Muscle layer of duodenum (tissue), 2 donors: ENCODE data around the gene TBC1D22B.
A peak's percentile ranks its signal among the peaks of the same experiment; 100 is the strongest.

ENCODE experiments used
- H3K27ac ChIP-seq: one replicate; pipeline ENCODE4 v1.7.0; 2013; ENCODE audit warnings: mild to moderate bottlenecking, low read length
- H3K27me3 ChIP-seq: one replicate; pipeline ENCODE4 v1.7.0; 2013; ENCODE audit warnings: low read depth, mild to moderate bottlenecking, control low read depth, low read length
- H3K36me3 ChIP-seq, 2 donors: one replicate each; pipeline ENCODE4 v1.7.0; 2013; ENCODE audit warnings: low read length in 2 of 2, control low read depth in 1 of 2, mild to moderate bottlenecking in 1 of 2; ENCODE audit not compliant: insufficient read depth in 2 of 2, control insufficient read depth in 1 of 2
- H3K4me1 ChIP-seq, 2 donors: one replicate each; pipeline ENCODE4 v1.7.0; 2013; ENCODE audit warnings: low read length in 2 of 2, mild to moderate bottlenecking in 2 of 2, control low read depth in 1 of 2, moderate library complexity in 1 of 2; ENCODE audit not compliant: insufficient read depth in 2 of 2, control insufficient read depth in 1 of 2
- H3K4me3 ChIP-seq, 2 donors: one replicate each; pipeline ENCODE4 v1.7.0; 2013; ENCODE audit warnings: low read length in 2 of 2, low read depth in 1 of 2, mild to moderate bottlenecking in 1 of 2
- H3K9me3 ChIP-seq, 2 donors: one replicate each; pipeline ENCODE4 v1.7.0; 2013; ENCODE audit warnings: low read length in 2 of 2, control low read depth in 1 of 2, mild to moderate bottlenecking in 1 of 2; ENCODE audit not compliant: control insufficient read depth in 1 of 2
- donor health status: healthy.

The TBC1D22B gene

DNA sequence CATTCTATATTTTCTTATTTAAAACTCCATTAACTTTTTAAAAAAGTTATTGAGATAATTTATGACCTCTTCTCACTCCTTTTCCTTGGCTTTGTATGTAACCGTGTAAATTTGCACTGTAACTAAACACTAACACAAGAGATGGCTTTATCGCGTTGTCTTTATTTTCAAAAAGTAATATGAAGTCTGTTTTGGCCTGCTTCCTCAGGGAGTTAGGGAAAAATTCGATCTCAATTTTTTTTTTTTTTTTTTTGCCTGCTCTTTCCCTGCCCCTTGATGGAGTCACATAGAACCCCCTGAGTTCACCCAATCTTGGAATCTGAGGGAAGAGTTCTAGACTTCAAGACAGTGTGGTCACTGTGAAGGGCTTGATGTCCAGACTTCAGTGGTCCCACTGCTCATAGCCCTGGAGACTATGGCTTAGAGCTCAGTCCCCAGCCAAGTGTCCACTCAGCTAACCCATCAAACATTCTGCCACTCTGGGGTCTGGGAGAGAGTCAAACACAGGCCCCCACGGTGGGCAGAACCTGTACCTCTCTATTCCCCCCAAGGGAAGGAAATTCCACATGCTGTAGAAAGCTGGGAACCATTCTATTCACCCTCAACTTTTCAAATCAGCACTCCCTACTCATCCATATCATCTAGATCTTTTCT is 15.7 kb upstream of the TBC1D22B start:
- Histone ChIP-seq H3K4me1 (peaks cover 11 to 21% of the 10 kb centered on the region in 2 donors), H3K4me3 (no peak overlapping the region), H3K27ac (peak overlapping the region; percentile 79)

GRCh38 chr6:37242429-37243052 is 15.0 kb upstream of the TBC1D22B start:
- Histone ChIP-seq H3K4me1 (peaks cover 11 to 21% of the 10 kb centered on the region in 2 donors), H3K9me3 (no peaks in the 10 kb centered on the region), H3K36me3 (peaks cover 0 to 10% of the 10 kb centered on the region in 2 donors), H3K4me3 (no peak overlapping the region), H3K27ac (peak overlapping the region; percentile 79), H3K27me3 (no peaks in the 10 kb centered on the region)

More for the DNA sequence above, 15.7 kb upstream of the TBC1D22B start:
- H3K36me3 ChIP-seq, result peaks cover 0 to 10% of the 10 kb centered on the region in 2 donors
- no peaks in the 10 kb centered on the region for H3K9me3 ChIP-seq
- H3K27me3 ChIP-seq, result no peaks in the 10 kb centered on the region

GRCh38 chr6:37243131-37243815 is 14.3 kb upstream of the TBC1D22B start:
- Histone ChIP-seq H3K4me1 (peaks cover 11 to 20% of the 10 kb centered on the region in 2 donors), H3K27ac (peak overlapping the region; percentile 79)

GRCh38 chr6:37243816-37244370 is 13.7 kb upstream of the TBC1D22B start:
- Histone ChIP-seq H3K36me3 (peaks cover 0 to 10% of the 10 kb centered on the region in 2 donors), H3K9me3 (no peaks in the 10 kb centered on the region), H3K27me3 (no peaks in the 10 kb centered on the region), H3K4me3 (no peak overlapping the region), H3K4me1 (peaks cover 11 to 17% of the 10 kb centered on the region in 2 donors), H3K27ac (peak overlapping the region; percentile 79)

More at GRCh38 chr6:37243131-37243815, 14.3 kb upstream of the TBC1D22B start:
- H3K9me3 ChIP-seq, result no peaks in the 10 kb centered on the region
- H3K27me3 ChIP-seq, result no peaks in the 10 kb centered on the region
- H3K4me3 ChIP-seq, result no peak overlapping the region
- H3K36me3 ChIP-seq, result peaks cover 0 to 10% of the 10 kb centered on the region in 2 donors

GRCh38 chr6:37244430-37245310 is 12.9 kb upstream of the TBC1D22B start:
- Histone ChIP-seq H3K36me3 (peaks cover 0 to 8% of the 10 kb centered on the region in 2 donors), H3K4me3 (no peak overlapping the region), H3K27ac (peak overlapping the region; percentile 79), H3K4me1 (peaks cover 9 to 17% of the 10 kb centered on the region in 2 donors), H3K9me3 (no peaks in the 10 kb centered on the region), H3K27me3 (no peaks in the 10 kb centered on the region)

DNA sequence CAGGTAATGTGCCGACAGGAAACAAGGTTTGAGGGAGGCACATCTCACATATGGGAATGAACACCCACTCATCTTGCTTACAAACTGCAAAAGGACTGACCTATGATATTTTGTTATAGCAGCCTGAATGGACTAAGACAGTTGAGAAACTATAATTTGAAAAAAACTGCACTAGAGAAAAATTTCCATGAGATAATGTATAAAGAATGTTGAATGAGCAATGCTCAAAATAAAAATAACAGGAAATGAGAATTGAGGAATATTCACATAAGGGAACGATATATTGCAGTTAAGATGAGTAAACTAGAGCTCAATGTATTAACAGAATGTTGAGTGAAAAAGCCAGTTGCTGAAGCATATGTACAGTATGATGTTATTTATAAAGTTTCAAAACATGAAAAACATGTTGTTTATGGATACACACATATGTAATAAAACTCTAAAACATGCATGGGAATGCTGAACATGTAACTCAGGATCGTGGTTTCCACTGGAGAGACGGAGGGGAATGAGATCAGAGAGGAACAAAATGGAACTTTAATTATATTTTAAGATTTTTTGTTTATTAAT is 6.3 kb upstream of the TBC1D22B start:
- Histone ChIP-seq H3K27ac (no peak overlapping the region), H3K27me3 (no peaks in the 10 kb centered on the region), H3K9me3 (no peaks in the 10 kb centered on the region), H3K4me3 (no peak overlapping the region), H3K36me3 (no peaks in the 10 kb centered on the region), H3K4me1 (no peaks in the 10 kb centered on the region)

DNA sequence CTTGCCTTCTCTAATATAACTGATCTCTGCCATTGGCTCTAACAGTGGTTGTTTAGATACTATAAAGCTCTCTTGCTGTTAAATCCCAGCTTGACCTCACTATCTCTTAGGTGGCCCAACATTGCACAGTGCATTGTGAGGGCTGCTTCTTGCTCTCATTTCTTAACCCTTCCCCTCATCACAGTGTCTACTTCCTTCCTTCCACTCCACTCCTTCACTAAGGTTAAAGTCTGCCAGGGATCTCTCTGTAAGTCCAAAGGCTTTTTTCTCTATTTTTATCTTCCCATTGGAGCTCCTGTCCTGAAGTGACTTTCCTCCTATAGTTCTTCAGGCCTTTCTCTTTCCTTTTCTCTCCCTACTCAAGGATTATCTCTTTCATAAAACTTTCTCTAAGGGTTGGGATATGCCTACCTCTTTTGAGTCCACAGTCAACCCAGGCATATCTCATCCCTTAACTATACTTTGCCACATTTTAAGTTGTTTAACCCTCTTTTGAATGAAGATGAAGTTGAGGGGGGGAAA is 4.0 kb upstream of the TBC1D22B start:
- Histone ChIP-seq H3K9me3 (no peaks in the 10 kb centered on the region), H3K4me3 (no peak overlapping the region), H3K36me3 (no peaks in the 10 kb centered on the region), H3K27me3 (no peaks in the 10 kb centered on the region), H3K27ac (no peak overlapping the region), H3K4me1 (peaks cover 5 to 12% of the 10 kb centered on the region in 2 donors)

GRCh38 chr6:37254881-37255280 is 2.7 kb upstream of the TBC1D22B start:
- H3K9me3 ChIP-seq, result no peaks in the 10 kb centered on the region
- no peaks in the 10 kb centered on the region for H3K36me3 ChIP-seq
- H3K27ac ChIP-seq, result no peak overlapping the region
- no peaks in the 10 kb centered on the region for H3K27me3 ChIP-seq
- H3K4me1 ChIP-seq, result peaks cover 8 to 20% of the 10 kb centered on the region in 2 donors
- H3K4me3 ChIP-seq, result no peak overlapping the region

GRCh38 chr6:37256692-37257319 is 766 bp upstream of the TBC1D22B start:
- H3K36me3 ChIP-seq, result no peaks in the 10 kb centered on the region
- H3K27ac ChIP-seq, result no peak overlapping the region
- peak overlapping the region; percentile 94 to 95 for H3K4me3 ChIP-seq
- H3K9me3 ChIP-seq, result no peaks in the 10 kb centered on the region
- H3K4me1 ChIP-seq, result peaks cover 8 to 20% of the 10 kb centered on the region in 2 donors
- no peaks in the 10 kb centered on the region for H3K27me3 ChIP-seq

DNA sequence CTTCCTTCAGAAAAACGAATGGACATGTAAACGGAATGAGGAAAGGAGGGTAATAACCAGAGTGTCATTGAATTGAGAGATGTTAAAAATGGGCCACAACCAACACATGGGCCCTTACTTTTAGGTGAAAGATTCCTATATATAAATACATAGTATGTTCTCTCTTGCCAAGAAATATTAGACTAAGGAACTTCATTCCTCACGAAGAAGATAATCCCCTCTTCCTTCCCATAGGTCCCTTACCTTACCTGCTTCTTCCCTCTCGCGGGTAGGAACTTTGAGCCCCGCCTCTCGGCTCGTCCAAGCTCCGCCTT is 295 bp upstream of the TBC1D22B start:
- Histone ChIP-seq H3K4me3 (peak overlapping the region; percentile 94 to 95), H3K36me3 (no peaks in the 10 kb centered on the region), H3K9me3 (no peaks in the 10 kb centered on the region), H3K4me1 (peaks cover 8 to 20% of the 10 kb centered on the region in 2 donors), H3K27me3 (no peaks in the 10 kb centered on the region), H3K27ac (no peak overlapping the region)
